GM20000 (cell line): ENCODE results near the gene ZFPL1.

ENCODE experiments used
- DNase-seq: peaks from one replicate; pipeline ENCODE4 v3.0.0; 2012; ENCODE audit warnings: low spot score
- TF ChIP-seq, protein P1 (sequence below): IDR thresholded peaks from 2 replicates; pipeline ENCODE4 v1.5.1; 2012; ENCODE audit warnings: mild to moderate bottlenecking, control low read depth; ENCODE audit errors: extremely low read depth, missing control alignments

Gene ZFPL1

DNA sequence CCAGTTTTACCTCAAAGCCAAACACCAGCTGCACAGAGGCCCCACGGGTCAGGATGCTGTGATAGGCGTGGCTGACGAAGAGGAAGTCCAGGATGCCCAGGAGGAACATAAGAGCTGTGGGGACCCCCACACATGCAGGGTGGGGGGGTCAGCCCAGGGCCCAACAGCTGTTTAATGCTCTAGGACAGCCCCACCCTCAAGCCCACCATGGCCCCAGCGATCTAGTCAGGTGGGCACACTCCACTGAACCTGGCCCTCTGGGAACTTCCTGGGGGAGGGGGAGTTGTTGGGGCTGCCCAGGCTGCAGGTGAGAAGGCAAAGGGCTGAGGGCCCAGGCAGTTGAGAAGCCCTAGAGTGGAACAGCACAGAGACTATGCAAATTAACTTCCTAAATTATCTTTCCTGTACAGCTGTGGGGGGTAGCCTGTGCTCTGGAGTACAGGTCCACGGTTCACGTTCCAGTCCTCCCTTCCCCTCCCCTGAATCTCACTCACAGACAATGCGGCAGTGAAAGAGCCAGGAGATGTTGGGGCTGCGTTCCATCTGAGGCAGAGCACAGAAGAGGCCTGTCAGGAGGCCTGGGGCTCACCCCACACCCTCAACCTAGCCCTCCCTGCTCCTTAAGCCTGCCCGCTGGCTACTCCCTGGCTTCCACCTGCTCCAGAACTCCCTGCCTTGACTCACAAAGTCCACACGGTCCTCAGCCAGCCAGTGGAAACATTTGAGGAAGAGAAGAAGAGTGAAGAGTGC lies 48.4 kb downstream of the ZFPL1 start:
- TF ChIP-seq, protein P1, sequence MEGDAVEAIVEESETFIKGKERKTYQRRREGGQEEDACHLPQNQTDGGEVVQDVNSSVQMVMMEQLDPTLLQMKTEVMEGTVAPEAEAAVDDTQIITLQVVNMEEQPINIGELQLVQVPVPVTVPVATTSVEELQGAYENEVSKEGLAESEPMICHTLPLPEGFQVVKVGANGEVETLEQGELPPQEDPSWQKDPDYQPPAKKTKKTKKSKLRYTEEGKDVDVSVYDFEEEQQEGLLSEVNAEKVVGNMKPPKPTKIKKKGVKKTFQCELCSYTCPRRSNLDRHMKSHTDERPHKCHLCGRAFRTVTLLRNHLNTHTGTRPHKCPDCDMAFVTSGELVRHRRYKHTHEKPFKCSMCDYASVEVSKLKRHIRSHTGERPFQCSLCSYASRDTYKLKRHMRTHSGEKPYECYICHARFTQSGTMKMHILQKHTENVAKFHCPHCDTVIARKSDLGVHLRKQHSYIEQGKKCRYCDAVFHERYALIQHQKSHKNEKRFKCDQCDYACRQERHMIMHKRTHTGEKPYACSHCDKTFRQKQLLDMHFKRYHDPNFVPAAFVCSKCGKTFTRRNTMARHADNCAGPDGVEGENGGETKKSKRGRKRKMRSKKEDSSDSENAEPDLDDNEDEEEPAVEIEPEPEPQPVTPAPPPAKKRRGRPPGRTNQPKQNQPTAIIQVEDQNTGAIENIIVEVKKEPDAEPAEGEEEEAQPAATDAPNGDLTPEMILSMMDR = no peak
- DNase-seq = peak; percentile 68

DNA sequence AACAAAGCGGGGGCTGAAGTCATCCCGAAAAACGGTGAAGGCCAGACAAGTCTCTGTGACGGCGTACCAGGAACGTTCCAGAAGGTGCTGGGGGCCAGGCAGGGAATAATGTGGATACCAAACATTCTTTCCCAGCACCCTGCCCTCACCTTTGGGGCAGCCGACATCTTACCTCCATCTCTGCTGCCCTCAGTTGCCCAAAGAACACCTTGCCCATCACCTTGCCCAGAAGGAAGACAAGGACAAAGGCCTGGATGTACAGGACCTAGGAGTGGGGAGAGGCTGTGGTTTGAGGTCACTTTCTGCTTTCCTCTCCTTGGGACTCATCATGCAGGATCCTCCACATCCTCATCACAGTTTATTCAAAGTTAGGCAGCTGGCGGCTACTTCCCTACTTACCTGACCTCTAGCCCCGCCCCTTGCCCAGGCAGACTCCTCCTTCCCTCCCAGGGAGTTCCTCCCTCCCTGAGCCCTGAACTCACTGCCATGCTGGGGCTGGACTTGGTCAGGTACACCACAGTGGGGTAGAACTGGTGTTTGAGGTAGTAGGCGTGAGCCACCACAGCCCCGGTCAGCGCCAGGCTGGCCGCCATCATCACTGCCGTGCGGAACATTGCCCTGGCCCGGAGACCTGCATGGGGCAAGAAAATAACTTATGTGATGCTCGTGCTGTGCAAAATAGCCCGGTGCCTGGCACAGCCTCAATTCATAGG lies 49.1 kb downstream of the ZFPL1 start:
- TF ChIP-seq, protein P1 = no peak
- DNase-seq = peak; percentile 73

DNA sequence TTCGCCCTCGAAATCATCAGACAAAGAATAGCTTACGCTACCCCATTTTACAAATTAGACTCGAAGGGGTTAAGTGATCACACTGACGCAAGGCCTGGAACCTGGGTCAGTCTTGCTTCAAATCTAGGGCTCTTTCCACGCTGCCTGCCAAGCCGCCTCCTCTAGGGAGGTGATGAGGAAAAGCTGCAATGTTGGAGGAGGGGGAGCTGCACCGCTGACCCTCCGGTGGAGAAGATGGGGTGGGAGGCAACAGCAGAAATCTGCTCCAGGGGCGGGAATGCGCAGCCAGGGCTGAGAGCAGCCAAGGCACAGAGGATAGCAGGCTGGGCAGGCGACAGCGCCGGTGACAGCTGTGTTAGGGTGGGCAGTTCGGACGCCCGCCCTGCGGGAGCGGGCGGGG lies 49.7 kb downstream of the ZFPL1 start:
- TF ChIP-seq, protein P1 = no peak
- DNase-seq = no peak

DNA sequence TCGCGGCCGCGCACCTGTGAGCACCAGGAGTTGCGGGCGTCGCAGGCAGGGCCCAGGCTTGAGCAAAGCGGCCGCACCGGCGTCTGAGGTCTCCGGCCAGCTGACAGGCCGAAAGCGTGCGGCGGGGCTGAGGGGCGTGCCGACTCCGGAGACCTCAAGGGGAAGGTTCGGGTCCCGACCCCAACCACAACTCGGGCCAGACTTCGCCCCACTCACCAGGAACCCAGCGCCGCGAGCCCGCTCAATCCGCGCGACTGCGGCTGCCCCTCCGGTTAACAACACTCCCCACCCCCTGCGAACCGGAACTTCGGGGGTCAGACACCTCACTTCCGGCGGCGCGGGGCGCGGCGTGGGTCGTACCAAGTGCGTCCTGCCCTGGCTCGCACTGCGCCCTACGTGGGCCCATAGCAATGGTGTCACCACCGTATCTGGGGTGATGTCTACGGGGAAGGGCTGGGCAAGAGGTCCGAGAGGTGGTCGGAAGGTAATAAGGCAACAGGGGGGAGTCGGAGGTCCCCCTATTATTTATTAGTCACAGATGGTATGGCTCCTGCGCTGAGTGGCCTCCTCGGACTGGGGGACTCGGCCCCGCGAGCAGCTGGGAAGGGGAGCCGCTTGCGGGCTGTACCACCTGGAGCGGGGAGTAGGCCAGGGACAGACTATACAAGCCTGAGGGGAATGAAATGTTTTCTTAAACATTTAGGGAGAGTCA lies 50.4 kb downstream of the ZFPL1 start, which contains the start of gene SYVN1:
TSS of gene SYVN1 (minus strand) at position 280 of the 712 bp plus-strand sequence. CDS start 918 bp downstream, outside the sequence.
- TF ChIP-seq, protein P1 = no peak
- peak; percentile 90 for DNase-seq

DNA sequence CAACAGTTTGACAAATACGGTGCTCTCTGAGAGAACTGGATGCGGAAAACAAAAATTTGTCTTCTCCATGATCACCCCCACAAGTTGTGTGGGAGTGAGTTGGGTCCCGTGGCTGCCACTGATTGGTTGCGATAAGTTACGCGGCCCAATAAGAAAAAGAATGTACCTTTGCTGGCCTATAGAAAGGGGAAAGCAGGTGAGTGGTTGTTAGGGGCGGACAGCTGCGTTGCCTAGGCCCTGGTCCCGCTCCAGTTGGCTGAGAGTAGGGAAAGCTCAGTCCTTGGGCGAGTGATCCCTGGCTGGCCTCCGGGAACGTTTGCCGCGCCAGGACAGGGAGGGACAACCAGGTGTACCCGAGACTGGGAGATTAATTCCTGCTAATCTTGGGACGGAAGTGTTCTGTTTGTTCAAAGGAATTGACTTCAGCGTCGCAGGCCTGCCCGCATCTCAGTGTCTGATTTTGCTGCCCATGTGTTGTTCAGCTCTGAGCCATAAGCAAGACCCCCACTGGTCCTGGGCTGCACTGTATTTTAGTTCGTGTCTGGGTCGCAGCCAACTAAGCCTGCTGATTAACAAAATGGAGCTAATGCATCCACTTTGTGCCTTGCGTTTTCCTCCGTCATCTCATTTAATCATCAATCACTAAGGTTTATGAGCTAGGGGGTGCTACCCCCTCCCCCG lies 51.1 kb downstream of the ZFPL1 start:
- TF ChIP-seq, protein P1 = no peak
- peak; percentile 92 for DNase-seq

DNA sequence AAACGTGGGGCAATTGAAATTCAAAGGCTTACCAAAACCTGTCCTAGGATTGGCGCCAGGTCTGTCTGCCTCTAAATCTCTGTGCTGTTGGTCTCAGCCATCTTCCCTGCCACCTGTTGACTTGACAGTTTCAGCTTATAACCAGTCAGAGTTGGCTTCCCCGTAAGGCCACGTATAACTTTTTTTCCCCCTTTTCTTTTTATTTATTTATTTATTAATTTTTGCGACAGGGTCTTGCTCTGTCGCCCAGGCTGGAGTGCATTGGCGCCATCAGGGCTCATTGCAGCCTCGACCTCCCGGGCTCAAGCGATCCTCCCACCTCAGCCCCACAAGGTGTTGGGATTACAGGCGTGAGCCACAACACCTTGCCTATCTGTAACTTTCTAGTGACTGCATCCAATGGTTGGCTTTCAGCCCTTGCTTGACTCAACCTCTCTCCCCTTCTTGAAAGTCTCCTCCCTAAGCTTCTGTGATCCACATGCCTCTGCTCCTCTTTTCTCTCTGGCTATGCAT lies 51.7 kb downstream of the ZFPL1 start:
- TF ChIP-seq, protein P1 = no peak
- DNase-seq = no peak
